HepG2 (cell line): ENCODE measurements around the gene AKAP1. TPM values are rescaled to one million over a fixed set of nuclear protein-coding genes. Genes with fewer than 3 reads are reported as not detected.

ENCODE experiments used
- AFF4 ChIP-seq: sonication (generic); formaldehyde crosslinking; IDR thresholded peaks from 2 replicates; pipeline ENCODE4 v1.4.0; 2020; ENCODE audit warnings: missing genetic modification reagents
- BCL3 ChIP-seq: sonication (generic); formaldehyde crosslinking; IDR thresholded peaks from 2 replicates; pipeline ENCODE4 v1.5.1; 2020; ENCODE audit warnings: mild to moderate bottlenecking, missing genetic modification reagents, moderate library complexity
- ELF3 ChIP-seq: IDR thresholded peaks from 2 replicates; pipeline ENCODE4 v1.6.1; 2016; ENCODE audit warnings: missing genetic modification reagents, missing compliant biosample characterization
- GFI1 ChIP-seq: sonication (generic); formaldehyde crosslinking; IDR thresholded peaks from 2 replicates; pipeline ENCODE4 v1.5.0; 2020; ENCODE audit warnings: missing genetic modification reagents, mild to moderate bottlenecking, borderline replicate concordance
- HMGA1 ChIP-seq: sonication (generic); formaldehyde crosslinking; conservative IDR thresholded peaks from 2 replicates; pipeline ENCODE4 v1.4.0; 2020; ENCODE audit warnings: missing genetic modification reagents
- HMGXB4 ChIP-seq, 2 experiments: sonication (generic) in 1 of 2; formaldehyde crosslinking in 1 of 2; IDR thresholded peaks; 2 replicates each; pipeline versions ENCODE4 v1.4.0 to v1.6.1; 2018 to 2020; ENCODE audit warnings: missing genetic modification reagents in 2 of 2, borderline replicate concordance in 1 of 2, low read depth in 1 of 2, mild to moderate bottlenecking in 1 of 2, missing biosample characterization in 1 of 2
- LRRFIP1 ChIP-seq: sonication (generic); formaldehyde crosslinking; conservative IDR thresholded peaks from 2 replicates; pipeline ENCODE4 v1.4.0; 2020; ENCODE audit warnings: missing genetic modification reagents
- MIXL1 ChIP-seq: IDR thresholded peaks from 2 replicates; pipeline ENCODE4 v1.6.1; 2016
- MTF1 ChIP-seq: sonication (generic); formaldehyde crosslinking; IDR thresholded peaks from 2 replicates; pipeline ENCODE4 v1.5.0; 2020; ENCODE audit warnings: missing genetic modification reagents
- PPARG ChIP-seq: conservative IDR thresholded peaks from 2 replicates; pipeline ENCODE4 v1.6.1; 2016; ENCODE audit warnings: missing biosample characterization, missing genetic modification reagents
- SALL1 ChIP-seq: sonication (generic); formaldehyde crosslinking; IDR thresholded peaks from 2 replicates; pipeline ENCODE4 v1.8.0; 2022; ENCODE audit warnings: mild to moderate bottlenecking, missing genetic modification reagents
- SMARCC2 ChIP-seq: fragments of 450-650 bp; IDR thresholded peaks from 2 replicates; pipeline ENCODE4 v1.6.1; 2017; ENCODE audit warnings: antibody characterized with exemption, mild to moderate bottlenecking
- THRA ChIP-seq: sonication (generic); formaldehyde crosslinking; IDR thresholded peaks from 2 replicates; pipeline ENCODE4 v1.4.0; 2020; ENCODE audit warnings: missing genetic modification reagents, borderline replicate concordance
- ZFP36L1 ChIP-seq: sonication (generic); formaldehyde crosslinking; IDR thresholded peaks from 2 replicates; pipeline ENCODE4 v1.8.0; 2022; ENCODE audit warnings: mild to moderate bottlenecking, missing genetic modification reagents, moderate library complexity
- ZMYM4 ChIP-seq: sonication (generic); formaldehyde crosslinking; IDR thresholded peaks from 2 replicates; pipeline ENCODE4 v1.8.1; 2023; ENCODE audit warnings: mild to moderate bottlenecking, missing genetic modification reagents
- ZNF570 ChIP-seq: sonication (generic); formaldehyde crosslinking; IDR thresholded peaks from 2 replicates; pipeline ENCODE4 v1.4.0; 2020; ENCODE audit warnings: mild to moderate bottlenecking, missing genetic modification reagents, borderline replicate concordance
- ZNF639 ChIP-seq: conservative IDR thresholded peaks from 2 replicates; pipeline ENCODE4 v1.6.1; 2018; ENCODE audit warnings: missing genetic modification reagents
- polyA plus RNA-seq, 8 experiments: library from polyadenylated mRNA; depleted of rRNA in 3 of 8; stranded (reverse) in 7 of 8; unstranded in 1 of 8; fragments of >200 nt; fragmentation: Illumina TruSeq in 4 of 8; extraction: Trizol in 4 of 8; gene quantifications; 2 replicates each; pipeline versions ENCODE4 v1.2.1 to v1.2.3, GENCODE V29; 2011 to 2016; ENCODE audit warnings: low read depth in 4 of 8, missing spikeins in 1 of 8, mixed read lengths in 1 of 8; ENCODE audit not compliant: insufficient read depth in 1 of 8
- total RNA-seq, 5 experiments: library from RNA; depleted of rRNA; stranded (reverse); fragments of >200 nt; fragmentation: Illumina TruSeq; extraction: Trizol; gene quantifications; 2 replicates each; pipeline ENCODE4 v1.2.3, GENCODE V29; 2016; ENCODE audit warnings: low read depth in 1 of 5

The AKAP1 gene
- total and polyA plus RNA-seq, 2 of the 13 experiments (the other 11 are each of a cell fraction or from before 2014, with no cell fraction given) = 101 to 131 TPM

GRCh38 chr17:57096472-57097202, 11.6 kb downstream of the AKAP1 start (continued):
- TF ChIP-seq AFF4 (CRISPR knock-in tag) (no peak), BCL3 (CRISPR knock-in tag) (peak; percentile 64; the same call in 1 of the 2 replicates), SALL1 (peak; percentile 21; the same call in 1 of the 2 replicates), LRRFIP1 (CRISPR knock-in tag) (no peak), ZNF639 (no peak), HMGXB4 (CRISPR knock-in tag; IDR thresholded peaks at IDR 0.05; ENCODE audit: borderline replicate concordance in 1 of 2, low read depth in 1 of 2) (no peak), ZFP36L1 (CRISPR knock-in tag) (no peak), PPARG (peak; percentile 88), HMGA1 (no peak), ZMYM4 (CRISPR knock-in tag) (no peak), SMARCC2 (no peak), ELF3 (CRISPR knock-in tag) (no peak), MTF1 (CRISPR knock-in tag) (no peak), ZNF570 (CRISPR knock-in tag) (no peak), MIXL1 (CRISPR knock-in tag) (no peak), GFI1 (no peak), THRA (peak; percentile 96; the same call in 1 of the 2 replicates)
